HG03565 (cell line): ENCODE results near the gene SLC45A1.

Experiments
- ATAC-seq: cut with Tn5 transposase; IDR thresholded peaks from one replicate; pipeline ENCODE4 v1.9.1; 2021; ENCODE audit warnings: mild to moderate bottlenecking, moderate library complexity; ENCODE audit not compliant: unreplicated experiment

SLC45A1 gene

GRCh38 chr1:8311068-8311718 is 6.7 kb upstream of the SLC45A1 start:
- ATAC-seq = no peak

- no peak for ATAC-seq
Observed at GRCh38 chr1:8312235-8313218, 5.4 kb upstream of the SLC45A1 start.

GRCh38 chr1:8313231-8313630 is 4.7 kb upstream of the SLC45A1 start:
- no peak for ATAC-seq

GRCh38 chr1:8314346-8315280 is 3.3 kb upstream of the SLC45A1 start:
- ATAC-seq = no peak

DNA sequence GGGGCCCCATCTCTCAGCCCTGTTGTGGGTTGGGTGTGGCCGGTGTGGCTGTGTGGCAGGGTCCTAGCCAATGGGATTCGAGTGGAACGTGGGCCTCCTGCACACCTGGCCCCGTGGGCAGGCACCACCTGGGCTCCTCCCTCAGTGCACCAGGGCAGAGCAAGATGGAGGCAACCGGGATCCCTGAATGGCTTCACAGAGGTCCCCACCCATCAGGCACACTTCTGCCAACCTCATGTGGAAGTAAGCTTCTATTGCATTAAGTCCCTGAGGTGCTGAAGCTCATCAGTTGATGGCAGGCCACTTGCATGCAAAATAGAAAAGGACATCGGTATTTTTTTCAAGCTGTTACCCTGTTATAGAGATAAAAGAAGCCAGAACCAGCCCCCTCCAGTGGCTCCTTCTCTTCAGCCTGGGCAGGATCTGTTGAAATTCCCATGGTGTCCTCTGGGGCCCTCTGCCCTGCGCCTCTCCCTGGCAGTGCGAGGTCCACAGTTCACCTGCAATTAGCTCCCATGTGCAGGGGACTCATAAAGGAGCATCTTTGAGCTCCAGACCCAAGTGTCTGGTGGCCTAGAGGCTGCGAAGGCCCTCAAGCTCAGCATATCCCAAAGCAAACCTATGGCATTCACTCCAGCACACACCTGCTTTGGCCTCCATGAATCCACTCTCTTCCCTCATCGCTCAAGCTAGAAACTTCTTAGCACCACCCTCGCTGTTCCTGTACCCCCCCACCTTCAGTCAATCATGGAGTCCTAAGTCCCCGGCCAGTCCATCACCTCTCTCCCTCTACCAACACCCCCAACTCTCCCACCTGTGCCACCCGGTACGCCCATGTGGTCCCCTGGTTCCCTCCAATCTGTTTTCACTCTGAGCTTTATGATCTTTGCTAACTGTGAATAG is 2.1 kb upstream of the SLC45A1 start:
- ATAC-seq = no peak

- ATAC-seq = no peak
Observed at GRCh38 chr1:8318436-8318835, 522 bp downstream of the SLC45A1 start.

- no peak for ATAC-seq
Observed at GRCh38 chr1:8321612-8322011, 3.7 kb downstream of the SLC45A1 start.

DNA sequence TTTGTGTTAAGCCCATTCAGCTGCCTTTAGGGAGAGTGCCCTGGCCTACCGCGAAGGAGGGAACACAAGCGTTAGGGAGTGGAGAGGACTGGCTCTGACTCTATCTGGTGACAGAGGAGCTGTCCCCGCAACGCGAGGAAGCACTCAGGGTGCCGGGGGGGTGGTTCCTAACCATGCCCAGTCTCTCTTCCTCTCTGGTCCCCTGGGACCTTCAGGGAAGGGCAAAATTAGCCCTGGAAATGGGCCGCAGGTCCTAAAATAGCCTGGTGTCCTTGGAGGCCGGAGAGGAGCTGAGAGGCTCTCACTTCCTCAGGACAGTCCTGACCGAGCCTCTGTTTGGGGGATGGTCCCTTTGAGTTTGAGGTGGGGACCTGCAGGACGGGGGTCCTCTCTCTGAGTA is 5.8 kb downstream of the SLC45A1 start:
- no peak for ATAC-seq

DNA sequence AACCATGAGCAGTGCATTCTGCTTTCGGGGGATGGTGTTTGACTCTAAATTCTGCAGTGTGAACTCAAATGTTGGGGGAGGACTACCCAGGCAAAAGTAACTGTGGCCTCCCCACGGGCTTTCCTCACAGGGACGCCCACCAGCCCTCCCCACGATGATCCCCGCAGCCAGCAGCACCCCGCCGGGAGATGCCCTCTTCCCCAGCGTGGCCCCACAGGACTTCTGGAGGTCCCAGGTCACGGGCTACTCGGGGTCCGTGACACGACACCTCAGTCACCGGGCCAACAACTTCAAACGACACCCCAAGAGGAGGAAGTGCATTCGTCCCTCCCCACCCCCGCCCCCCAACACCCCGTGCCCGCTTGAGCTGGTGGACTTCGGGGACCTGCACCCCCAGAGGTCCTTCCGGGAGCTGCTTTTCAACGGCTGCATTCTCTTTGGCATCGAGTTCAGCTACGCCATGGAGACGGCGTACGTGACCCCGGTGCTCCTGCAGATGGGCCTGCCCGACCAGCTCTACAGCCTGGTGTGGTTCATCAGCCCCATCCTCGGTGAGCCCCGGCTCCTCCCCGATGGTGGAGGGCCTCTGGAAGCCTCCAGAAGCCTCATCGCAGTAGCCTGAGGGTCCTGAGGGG is 6.4 kb downstream of the SLC45A1 start:
- ATAC-seq = no peak

GRCh38 chr1:8325771-8326170 is 7.9 kb downstream of the SLC45A1 start:
- ATAC-seq = no peak

DNA sequence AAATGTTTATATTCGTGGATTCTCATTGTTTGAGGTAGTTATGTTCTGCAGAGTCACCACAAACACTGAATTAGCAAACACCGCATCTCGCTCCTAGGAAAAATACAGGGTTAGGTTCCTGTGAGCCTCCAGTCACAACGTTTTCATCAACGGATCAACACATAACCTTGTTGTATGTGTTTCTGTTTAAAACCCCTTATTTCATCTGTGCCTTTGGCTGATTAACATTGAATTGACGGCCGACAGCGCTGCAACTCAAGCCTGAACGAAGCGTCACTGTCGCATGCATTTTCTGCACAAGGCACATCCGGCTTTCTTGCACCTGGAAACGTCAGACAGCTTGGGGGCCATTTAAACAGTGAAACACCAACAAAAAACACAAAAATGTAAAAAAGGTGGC is 8.4 kb downstream of the SLC45A1 start:
- ATAC-seq = no peak

DNA sequence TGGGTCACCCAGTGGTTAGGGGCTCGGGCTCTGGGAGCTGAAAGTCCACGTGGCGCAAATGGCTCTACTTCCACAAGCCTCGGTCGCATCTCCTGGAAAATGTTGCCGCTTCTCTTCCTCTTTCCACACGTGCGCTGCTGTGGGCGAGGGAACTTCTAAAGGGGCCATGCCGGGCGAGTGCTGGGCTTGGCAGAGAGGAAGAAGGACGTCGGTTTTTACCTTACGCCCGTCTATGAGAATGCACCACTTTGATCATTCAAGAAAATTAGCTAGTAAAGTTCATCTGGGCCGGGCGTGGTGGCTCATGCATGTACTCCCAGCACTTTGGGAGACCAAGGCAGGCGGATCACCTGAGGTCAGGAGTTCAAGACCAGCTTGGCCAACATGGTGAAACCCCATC is 10.4 kb downstream of the SLC45A1 start:
- no peak for ATAC-seq

GRCh38 chr1:8329439-8329838 is 11.5 kb downstream of the SLC45A1 start:
- no peak for ATAC-seq

- no peak for ATAC-seq
Observed at GRCh38 chr1:8329858-8330257, 11.9 kb downstream of the SLC45A1 start.

DNA sequence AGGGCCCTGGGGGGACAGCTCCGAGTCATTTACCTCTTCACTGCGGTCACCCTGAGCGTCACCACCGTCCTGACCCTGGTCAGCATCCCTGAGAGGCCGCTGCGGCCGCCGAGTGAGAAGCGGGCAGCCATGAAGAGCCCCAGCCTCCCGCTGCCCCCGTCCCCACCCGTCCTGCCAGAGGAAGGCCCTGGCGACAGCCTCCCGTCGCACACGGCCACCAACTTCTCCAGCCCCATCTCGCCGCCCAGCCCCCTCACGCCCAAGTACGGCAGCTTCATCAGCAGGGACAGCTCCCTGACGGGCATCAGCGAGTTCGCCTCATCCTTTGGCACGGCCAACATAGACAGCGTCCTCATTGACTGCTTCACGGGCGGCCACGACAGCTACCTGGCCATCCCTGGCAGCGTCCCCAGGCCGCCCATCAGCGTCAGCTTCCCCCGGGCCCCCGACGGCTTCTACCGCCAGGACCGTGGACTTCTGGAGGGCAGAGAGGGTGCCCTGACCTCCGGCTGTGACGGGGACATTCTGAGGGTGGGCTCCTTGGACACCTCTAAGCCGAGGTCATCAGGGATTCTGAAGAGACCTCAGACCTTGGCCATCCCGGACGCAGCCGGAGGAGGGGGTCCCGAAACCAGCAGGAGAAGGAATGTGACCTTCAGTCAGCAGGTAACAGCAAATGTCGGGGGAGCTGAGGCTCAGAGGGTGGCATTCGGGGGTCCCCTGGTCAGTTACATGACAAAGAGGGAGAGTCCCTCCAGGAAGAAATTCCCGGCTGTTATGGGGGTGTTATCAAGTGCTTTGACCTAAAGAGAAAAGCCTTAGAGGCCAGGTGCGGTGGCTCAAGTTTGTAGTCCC is 12.6 kb downstream of the SLC45A1 start:
- no peak for ATAC-seq

- no peak for ATAC-seq
Observed at GRCh38 chr1:8332806-8333205, 14.9 kb downstream of the SLC45A1 start.

DNA sequence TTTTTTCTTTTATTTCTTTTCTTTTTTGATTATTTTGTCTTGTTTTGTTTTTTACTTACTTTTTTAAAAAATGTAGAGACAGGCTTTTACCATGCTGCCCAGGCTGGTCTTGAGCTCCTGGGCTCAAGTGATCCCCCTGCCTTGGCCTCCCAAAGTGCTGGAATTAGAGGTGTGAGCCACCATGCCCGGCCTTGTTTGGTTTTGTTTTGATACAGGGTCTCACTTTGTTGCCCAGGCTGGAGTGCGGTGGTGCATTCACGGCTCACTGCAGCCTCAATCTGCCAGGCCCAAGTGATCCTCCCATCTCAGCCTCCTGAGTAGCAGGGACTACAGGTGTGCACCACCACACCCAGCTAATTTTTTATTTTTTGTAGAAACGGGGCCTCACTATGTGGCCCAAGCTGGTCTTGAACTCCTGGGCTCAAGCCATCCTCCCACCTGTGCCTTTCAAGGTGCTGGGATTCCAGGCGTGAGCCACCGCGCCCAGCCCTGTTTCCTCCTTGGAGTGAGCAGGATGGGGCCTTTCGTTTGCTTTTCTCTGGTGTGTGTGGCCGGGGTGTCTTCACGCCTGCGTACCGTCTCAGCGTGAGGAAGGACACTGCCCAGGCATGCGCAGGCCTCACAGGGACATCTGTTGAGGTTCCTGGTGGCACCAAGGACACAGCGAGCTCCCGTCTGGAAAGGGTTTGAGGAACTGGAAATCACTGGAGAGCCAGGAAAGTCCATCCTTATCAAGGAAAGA is 15.5 kb downstream of the SLC45A1 start:
- ATAC-seq = no peak
